Measurements from ENCODE around the gene BCL11A.

GRCh38 chr2:60532421-60532820 is 21.0 kb downstream of the BCL11A start:
- no peak for TF ChIP-seq CTCF (IDR thresholded peaks at IDR 0.05; ENCODE audit: low read depth, low read length, poor library complexity, severe bottlenecking)
- TF ChIP-seq EZH2phosphoT487 (IDR thresholded peaks at IDR 0.05; ENCODE audit: borderline replicate concordance, low read length) = no peak

Data from DOHH2 (cell line).